GM20431 (cell line): Measurements from ENCODE around the gene PIK3C3.

Source experiments
- in situ Hi-C: fragments of 300-500 bp; cut with MseI, MboI; formaldehyde crosslinking; loops from one replicate; pipeline ENCODE4 v1.15.0; 2020; ENCODE audit warnings: low sequenced_read_pairs; ENCODE audit not compliant: unreplicated experiment

The PIK3C3 gene

GRCh38 chr18:41959045-41959444 is 4.0 kb downstream of the PIK3C3 start:
- in situ Hi-C loops = no loop called here

GRCh38 chr18:41965634-41966255 is 10.7 kb downstream of the PIK3C3 start:
- in situ Hi-C loops = no loop called here

- in situ Hi-C loops = no loop called here
Measured at GRCh38 chr18:41966943-41967342, 11.9 kb downstream of the PIK3C3 start.

GRCh38 chr18:41967680-41968079 is 12.6 kb downstream of the PIK3C3 start:
- in situ Hi-C loops = no loop called here

GRCh38 chr18:41969881-41970280 is 14.8 kb downstream of the PIK3C3 start:
- in situ Hi-C loops = no loop called here

- in situ Hi-C loops = no loop called here
Measured at GRCh38 chr18:41972067-41972925, 17.3 kb downstream of the PIK3C3 start.

GRCh38 chr18:41973983-41974382 is 18.9 kb downstream of the PIK3C3 start:
- in situ Hi-C loops = no loop called here

- in situ Hi-C loops = no loop called here
Measured at GRCh38 chr18:41974796-41975201, 19.8 kb downstream of the PIK3C3 start.

GRCh38 chr18:41975284-41975683 is 20.2 kb downstream of the PIK3C3 start:
- in situ Hi-C loops = no loop called here

- in situ Hi-C loops = no loop called here
Measured at GRCh38 chr18:41977233-41977632, 22.2 kb downstream of the PIK3C3 start.

GRCh38 chr18:41982942-41983660 is 28.1 kb downstream of the PIK3C3 start:
- in situ Hi-C loops = no loop called here

- in situ Hi-C loops = no loop called here
Measured at GRCh38 chr18:41985914-41986313, 30.9 kb downstream of the PIK3C3 start.

GRCh38 chr18:41989508-41989907 is 34.5 kb downstream of the PIK3C3 start:
- in situ Hi-C loops = no loop called here

- in situ Hi-C loops = no loop called here
Measured at GRCh38 chr18:41992066-41992465, 37.0 kb downstream of the PIK3C3 start.

GRCh38 chr18:41992703-41993102 is 37.7 kb downstream of the PIK3C3 start:
- in situ Hi-C loops = no loop called here

GRCh38 chr18:41993151-41993550 is 38.1 kb downstream of the PIK3C3 start:
- in situ Hi-C loops = no loop called here

GRCh38 chr18:41996020-41996419 is 41.0 kb downstream of the PIK3C3 start:
- in situ Hi-C loops = no loop called here

GRCh38 chr18:41999751-42000150 is 44.7 kb downstream of the PIK3C3 start:
- in situ Hi-C loops = no loop called here

- in situ Hi-C loops = no loop called here
Measured at GRCh38 chr18:42001801-42002200, 46.8 kb downstream of the PIK3C3 start.

- in situ Hi-C loops = no loop called here
Measured at GRCh38 chr18:42004653-42005052, 49.6 kb downstream of the PIK3C3 start.

GRCh38 chr18:42005782-42006181 is 50.7 kb downstream of the PIK3C3 start:
- in situ Hi-C loops = no loop called here
